Breast epithelium (tissue), 3 donors: ENCODE measurements around the gene DDR1.

Experiments
- CTCF ChIP-seq, 3 donors: fragments of 450-650 bp; IDR thresholded peaks; one replicate each; pipeline ENCODE4 v1.5.1; 2016 to 2017; ENCODE audit warnings: antibody characterized with exemption in 3 of 3, mild to moderate bottlenecking in 3 of 3, moderate library complexity in 3 of 3
- POLR2AphosphoS5 ChIP-seq, 3 donors: sonication (generic); formaldehyde crosslinking; IDR thresholded peaks; one replicate each; pipeline ENCODE4 v1.6.1; 2017; ENCODE audit warnings: antibody characterized with exemption in 3 of 3

GRCh38 chr6:30847421-30847970 is 36.8 kb upstream of the DDR1 start:
- TF ChIP-seq POLR2AphosphoS5 (IDR thresholded peaks at IDR 0.05): no peak
- no peak for TF ChIP-seq CTCF (IDR thresholded peaks at IDR 0.05)
